Measurements from ENCODE around the gene MAGI1.

MAGI1 gene

DNA sequence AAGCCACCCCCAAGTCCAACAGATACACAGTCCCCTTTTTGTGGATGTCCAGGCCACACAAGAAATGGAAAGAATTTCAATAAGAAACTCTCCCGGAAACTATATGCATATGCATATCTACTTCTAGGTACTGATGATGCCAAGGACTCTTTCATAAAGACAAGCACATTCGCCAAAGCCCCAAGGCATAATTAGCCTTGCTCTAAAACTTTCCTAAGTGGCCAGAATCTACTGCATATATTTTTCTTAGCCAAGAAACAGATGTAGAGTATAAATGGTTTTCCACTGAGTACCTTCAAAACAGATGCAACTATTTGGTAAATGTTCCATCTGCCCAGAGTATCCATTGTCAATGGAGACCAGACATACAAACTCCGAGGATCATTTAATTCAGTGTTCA lies 73.9 kb downstream of the MAGI1 start:
- Mint-ChIP-seq H3K9me3 (no peaks in the 10 kb centered on the region), H3K27ac (no peak overlapping the region), H3K4me1 (ENCODE audit: low read depth) (no peaks in the 10 kb centered on the region), H3K27me3 (no peaks in the 10 kb centered on the region), H3K4me3 (no peak overlapping the region), H3K36me3 (ENCODE audit: low read depth) (no peaks in the 10 kb centered on the region)
- intact Hi-C loops (cut with micrococcal nuclease), result no loop called here

GRCh38 chr3:65963787-65964677 lies 74.7 kb downstream of the MAGI1 start:
- Mint-ChIP-seq H3K4me1 (ENCODE audit: low read depth) (no peaks in the 10 kb centered on the region), H3K27me3 (no peaks in the 10 kb centered on the region), H3K27ac (no peak overlapping the region), H3K36me3 (ENCODE audit: low read depth) (no peaks in the 10 kb centered on the region), H3K4me3 (no peak overlapping the region), H3K9me3 (no peaks in the 10 kb centered on the region)
- intact Hi-C loops (cut with micrococcal nuclease), result no loop called here

DNA sequence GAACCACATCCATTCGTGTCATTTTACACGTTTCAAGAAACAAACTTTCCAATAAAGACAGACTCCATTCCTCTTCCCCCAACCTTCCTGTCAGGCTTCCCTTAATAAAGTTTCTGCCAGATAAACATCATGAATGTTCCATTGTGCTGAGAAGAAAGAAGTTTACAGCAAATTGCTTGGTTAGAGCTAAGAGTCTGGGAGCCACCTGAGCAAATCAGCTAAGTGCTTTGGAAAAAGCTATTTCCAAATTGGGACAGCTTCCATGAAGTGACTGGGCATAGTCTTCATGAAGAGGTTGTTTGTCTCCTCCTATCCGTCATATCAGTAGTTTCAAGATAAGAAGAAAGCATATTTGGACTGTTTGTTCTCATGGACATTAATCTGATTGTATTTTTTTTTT lies 77.0 kb downstream of the MAGI1 start:
- H3K4me3 Mint-ChIP-seq, result no peak overlapping the region
- H3K4me1 Mint-ChIP-seq (ENCODE audit: low read depth), result no peaks in the 10 kb centered on the region
- no peak overlapping the region for H3K27ac Mint-ChIP-seq
- no peaks in the 10 kb centered on the region for H3K36me3 Mint-ChIP-seq (ENCODE audit: low read depth)
- H3K27me3 Mint-ChIP-seq, result no peaks in the 10 kb centered on the region
- intact Hi-C loops (cut with micrococcal nuclease), result no loop called here
- H3K9me3 Mint-ChIP-seq, result no peaks in the 10 kb centered on the region

DNA sequence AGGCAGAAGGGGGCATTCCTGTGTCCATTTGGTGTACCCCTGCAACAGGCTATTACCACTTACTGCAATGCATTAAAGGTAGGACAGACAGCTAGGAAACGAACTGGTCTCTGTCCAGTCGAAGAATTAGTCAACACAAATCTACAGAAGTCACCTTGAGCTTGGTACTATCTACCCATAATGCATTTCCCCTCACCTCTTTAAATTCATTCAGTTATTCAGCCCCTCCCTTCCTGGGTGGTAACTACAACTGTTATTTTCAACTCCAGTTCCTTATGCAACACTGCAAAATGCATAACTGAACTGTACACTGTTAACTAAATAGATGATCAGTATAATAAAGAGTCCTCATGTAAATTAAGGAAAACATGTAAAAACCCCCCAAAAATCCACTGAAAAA lies 77.6 kb downstream of the MAGI1 start:
- Mint-ChIP-seq H3K27me3 (no peaks in the 10 kb centered on the region), H3K27ac (no peak overlapping the region), H3K4me3 (no peak overlapping the region), H3K36me3 (ENCODE audit: low read depth) (no peaks in the 10 kb centered on the region), H3K9me3 (no peaks in the 10 kb centered on the region), H3K4me1 (ENCODE audit: low read depth) (no peaks in the 10 kb centered on the region)
- intact Hi-C loops (cut with micrococcal nuclease), result no loop called here

GRCh38 chr3:65960087-65960486 lies 78.6 kb downstream of the MAGI1 start:
- Mint-ChIP-seq H3K4me3 (no peak overlapping the region), H3K36me3 (ENCODE audit: low read depth) (no peaks in the 10 kb centered on the region), H3K9me3 (no peaks in the 10 kb centered on the region), H3K27ac (no peak overlapping the region), H3K4me1 (ENCODE audit: low read depth) (no peaks in the 10 kb centered on the region), H3K27me3 (no peaks in the 10 kb centered on the region)
- intact Hi-C loops (cut with micrococcal nuclease), result no loop called here

- Mint-ChIP-seq H3K36me3 (ENCODE audit: low read depth) (no peaks in the 10 kb centered on the region), H3K4me3 (no peak overlapping the region), H3K9me3 (no peaks in the 10 kb centered on the region), H3K27me3 (no peaks in the 10 kb centered on the region), H3K27ac (no peak overlapping the region), H3K4me1 (ENCODE audit: low read depth) (no peaks in the 10 kb centered on the region)
- intact Hi-C loops (cut with micrococcal nuclease), result no loop called here
These were observed 80.5 kb downstream of the MAGI1 start for GRCh38 chr3:65958216-65958615.

GRCh38 chr3:65955792-65956477 lies 82.8 kb downstream of the MAGI1 start:
- no peaks in the 10 kb centered on the region for H3K36me3 Mint-ChIP-seq (ENCODE audit: low read depth)
- peaks cover 6% of the 10 kb centered on the region for H3K4me1 Mint-ChIP-seq (ENCODE audit: low read depth)
- intact Hi-C loops (cut with micrococcal nuclease), result no loop called here
- no peak overlapping the region for H3K27ac Mint-ChIP-seq
- no peaks in the 10 kb centered on the region for H3K27me3 Mint-ChIP-seq
- H3K4me3 Mint-ChIP-seq, result no peak overlapping the region
- H3K9me3 Mint-ChIP-seq, result no peaks in the 10 kb centered on the region

DNA sequence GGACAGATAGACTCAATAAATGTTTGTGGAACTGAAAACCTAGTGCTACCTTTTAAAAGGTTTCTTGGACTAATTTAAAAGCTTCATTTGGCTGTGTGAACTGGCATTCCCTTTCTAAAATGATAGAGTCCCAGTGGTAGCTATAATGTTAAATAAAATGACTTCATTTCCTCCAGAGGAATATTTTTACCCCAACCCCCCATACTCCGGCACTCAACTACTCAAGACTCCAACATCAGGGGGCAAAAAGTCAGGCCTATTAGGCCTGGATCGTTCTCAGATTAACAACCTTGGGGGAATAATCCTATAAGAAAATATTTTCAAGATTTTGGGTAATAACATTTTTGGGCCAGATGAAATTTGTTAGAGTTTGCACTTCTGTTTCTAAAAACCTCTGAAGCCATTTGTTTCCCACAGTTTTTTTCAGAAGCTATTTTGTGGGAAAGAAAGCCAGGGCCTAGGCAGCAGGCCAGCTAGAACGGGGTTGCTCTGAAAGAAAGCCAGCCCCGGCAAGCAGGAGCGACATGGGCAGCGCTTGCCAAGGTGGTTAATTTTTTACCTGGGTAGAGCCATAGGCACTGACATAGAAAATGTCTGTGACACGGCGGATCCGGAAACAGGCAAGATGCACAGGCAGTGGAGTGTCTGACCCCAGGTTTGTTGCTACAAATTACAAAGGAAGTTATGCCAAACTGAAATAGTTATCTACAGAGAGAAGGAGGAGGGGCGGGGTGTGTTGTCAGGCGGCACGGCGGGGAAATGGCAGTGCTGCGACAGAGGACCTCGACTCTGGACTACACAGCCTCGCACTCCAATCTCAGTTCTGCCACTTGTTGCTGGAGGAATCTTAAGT lies 84.6 kb downstream of the MAGI1 start:
- intact Hi-C loops (cut with micrococcal nuclease), result no loop called here
- H3K4me1 Mint-ChIP-seq (ENCODE audit: low read depth), result peaks cover 6% of the 10 kb centered on the region
- no peak overlapping the region for H3K27ac Mint-ChIP-seq
- no peak overlapping the region for H3K4me3 Mint-ChIP-seq
- H3K9me3 Mint-ChIP-seq, result no peaks in the 10 kb centered on the region
- no peaks in the 10 kb centered on the region for H3K27me3 Mint-ChIP-seq
- no peaks in the 10 kb centered on the region for H3K36me3 Mint-ChIP-seq (ENCODE audit: low read depth)

GRCh38 chr3:65953301-65953812 lies 85.4 kb downstream of the MAGI1 start:
- Mint-ChIP-seq H3K9me3 (no peaks in the 10 kb centered on the region), H3K27me3 (no peaks in the 10 kb centered on the region), H3K4me3 (no peak overlapping the region), H3K4me1 (ENCODE audit: low read depth) (peaks cover 6% of the 10 kb centered on the region), H3K36me3 (ENCODE audit: low read depth) (no peaks in the 10 kb centered on the region), H3K27ac (no peak overlapping the region)
- intact Hi-C loops (cut with micrococcal nuclease), result no loop called here

- intact Hi-C loops (cut with micrococcal nuclease), result no loop called here
- no peak overlapping the region for H3K4me3 Mint-ChIP-seq
- peaks cover 6% of the 10 kb centered on the region for H3K4me1 Mint-ChIP-seq (ENCODE audit: low read depth)
- H3K27me3 Mint-ChIP-seq, result no peaks in the 10 kb centered on the region
- no peaks in the 10 kb centered on the region for H3K9me3 Mint-ChIP-seq
- H3K36me3 Mint-ChIP-seq (ENCODE audit: low read depth), result no peaks in the 10 kb centered on the region
- no peak overlapping the region for H3K27ac Mint-ChIP-seq
These were observed 85.9 kb downstream of the MAGI1 start for GRCh38 chr3:65952842-65953241.

DNA sequence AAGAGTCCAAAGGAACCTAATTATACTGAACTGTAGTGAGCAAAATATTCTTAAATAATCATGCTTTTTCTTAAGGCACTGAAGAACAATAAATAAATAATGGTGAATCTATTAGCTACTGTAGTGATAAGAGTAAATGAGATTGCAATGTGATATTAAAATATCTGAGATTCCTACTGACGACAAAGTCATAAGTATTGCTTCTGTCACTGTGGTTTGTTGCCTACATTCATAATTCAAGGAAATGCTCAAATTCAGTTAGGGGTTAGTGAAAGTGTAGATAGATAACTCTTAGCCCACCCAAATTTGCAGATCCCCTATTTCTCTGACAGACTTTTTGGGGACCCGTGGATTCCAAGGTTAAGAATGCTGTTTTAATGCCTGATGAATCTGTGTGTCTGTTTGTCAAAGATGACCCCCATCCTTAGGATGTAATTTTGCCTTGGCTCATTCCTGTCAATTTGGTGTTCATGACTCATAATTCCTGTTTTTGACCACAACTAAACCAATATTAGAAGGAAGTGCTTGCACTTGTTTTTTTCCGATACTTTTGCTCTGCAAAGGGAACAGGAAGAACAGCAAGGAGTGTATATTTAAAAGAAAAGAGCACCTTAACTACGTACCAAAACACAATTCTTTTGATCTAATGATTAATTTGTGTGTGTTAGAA lies 86.7 kb downstream of the MAGI1 start:
- Mint-ChIP-seq H3K36me3 (ENCODE audit: low read depth) (no peaks in the 10 kb centered on the region), H3K27me3 (no peaks in the 10 kb centered on the region), H3K27ac (no peak overlapping the region), H3K4me3 (no peak overlapping the region), H3K9me3 (no peaks in the 10 kb centered on the region), H3K4me1 (ENCODE audit: low read depth) (peaks cover 6% of the 10 kb centered on the region)
- intact Hi-C loops (cut with micrococcal nuclease), result no loop called here

- H3K36me3 Mint-ChIP-seq (ENCODE audit: low read depth), result no peaks in the 10 kb centered on the region
- no peak overlapping the region for H3K4me3 Mint-ChIP-seq
- no peak overlapping the region for H3K27ac Mint-ChIP-seq
- H3K4me1 Mint-ChIP-seq (ENCODE audit: low read depth), result peaks cover 6% of the 10 kb centered on the region
- H3K9me3 Mint-ChIP-seq, result no peaks in the 10 kb centered on the region
- no peaks in the 10 kb centered on the region for H3K27me3 Mint-ChIP-seq
- intact Hi-C loops (cut with micrococcal nuclease), result no loop called here
These were observed 88.1 kb downstream of the MAGI1 start for GRCh38 chr3:65950340-65951326.
